H1 (cell line): ENCODE results near the gene SPRN. TPM values are rescaled to one million over a fixed set of nuclear protein-coding genes. Genes with fewer than 3 reads are reported as not detected.

Experiments
- CTCF ChIA-PET: fragments of 300-600 bp; sonication (Branson Sonifier 250); formaldehyde crosslinking; loops from one replicate; lab custom pipeline; 2021; ENCODE audit not compliant: partially characterized antibody; lab: Charles Lee
- POLR2A ChIA-PET: fragments of 300-600 bp; sonication (Branson Sonifier 250); formaldehyde crosslinking; loops from one replicate; lab custom pipeline; 2021; ENCODE audit warnings: inconsistent platforms; ENCODE audit not compliant: partially characterized antibody; lab: Charles Lee
- DNase-seq, 2 experiments: peaks; one replicate each; pipeline versions ENCODE4 v3.0.0 to v3.0.0-alpha.2; 2010 to 2022; ENCODE audit warnings: low spot score in 2 of 2, low read depth in 1 of 2, mixed read lengths in 1 of 2
- FAIRE-seq: peaks from 2 replicates; lab custom pipeline; 2011; peaks lifted over from hg19 to GRCh38; lab: Jason Lieb, UNC
- H2AFZ ChIP-seq: 2 replicates; pipeline ENCODE4 v1.8.1; 2012; ENCODE audit warnings: low read length, inconsistent platforms
- H2AK5ac ChIP-seq: 2 replicates; pipeline ENCODE4 v1.6.1; 2013; ENCODE audit warnings: low read depth, low read length
- H2BK120ac ChIP-seq: replicated peaks from 2 replicates; pipeline ENCODE3; 2013; ENCODE audit warnings: low read depth, low read length, inconsistent platforms
- H2BK12ac ChIP-seq: 2 replicates; pipeline ENCODE4 v1.6.1; 2013; ENCODE audit warnings: low read depth, low read length
- H2BK15ac ChIP-seq: 2 replicates; pipeline ENCODE4 v1.6.1; 2013; ENCODE audit warnings: low read length
- H2BK20ac ChIP-seq: 2 replicates; pipeline ENCODE4 v1.6.1; 2013; ENCODE audit warnings: low read length
- H2BK5ac ChIP-seq: 2 replicates; pipeline ENCODE4 v1.6.1; 2013; ENCODE audit warnings: low read depth, low read length
- H3K14ac ChIP-seq: 2 replicates; pipeline ENCODE4 v1.6.1; 2013; ENCODE audit warnings: inconsistent platforms; ENCODE audit not compliant: insufficient read length
- H3K18ac ChIP-seq: 2 replicates; pipeline ENCODE4 v1.6.1; 2013; ENCODE audit warnings: low read length; ENCODE audit errors: extremely low read depth
- H3K23ac ChIP-seq: 2 replicates; pipeline ENCODE4 v1.6.1; 2013; ENCODE audit warnings: inconsistent platforms; ENCODE audit not compliant: insufficient read length
- H3K23me2 ChIP-seq: 2 replicates; pipeline ENCODE4 v1.6.1; 2013; ENCODE audit warnings: low read depth, low read length
- H3K27ac ChIP-seq: 2 replicates; pipeline ENCODE4 v1.6.1; 2011; ENCODE audit warnings: low read depth, low read length, inconsistent platforms
- H3K27me3 ChIP-seq, 4 experiments: replicated peaks in 1 of 4; 1 replicate in 1 of 4; 2 replicates in 3 of 4; pipeline versions ENCODE4 v1.6.1 to v1.8.1; 2011 to 2013; ENCODE audit warnings: low read length in 3 of 4, mild to moderate bottlenecking in 3 of 4, inconsistent platforms in 2 of 4, mixed read lengths in 2 of 4, moderate library complexity in 1 of 4; ENCODE audit not compliant: control insufficient read depth in 3 of 4, insufficient read depth in 3 of 4; ENCODE audit errors: extremely low read depth in 1 of 4
- H3K36me3 ChIP-seq, 4 experiments: 2 replicates each; pipeline versions ENCODE4 v1.6.1 to v1.8.1; 2011 to 2013; ENCODE audit warnings: mild to moderate bottlenecking in 4 of 4, low read length in 3 of 4, moderate library complexity in 2 of 4, control low read depth in 1 of 4, inconsistent platforms in 1 of 4; ENCODE audit not compliant: insufficient read depth in 4 of 4, control insufficient read depth in 2 of 4
- H3K4ac ChIP-seq: replicated peaks from 2 replicates; pipeline ENCODE3; 2013; ENCODE audit warnings: low read length, low read depth, mixed read lengths, inconsistent platforms; ENCODE audit not compliant: insufficient read length
- H3K4me1 ChIP-seq, 4 experiments: replicated peaks in 1 of 4; 1 replicate in 1 of 4; 2 replicates in 3 of 4; pipeline versions ENCODE4 v1.6.1 to v1.8.1; 2011 to 2013; ENCODE audit warnings: low read length in 3 of 4, inconsistent platforms in 2 of 4, mixed read lengths in 1 of 4; ENCODE audit not compliant: insufficient read depth in 4 of 4, control insufficient read depth in 3 of 4
- H3K4me2 ChIP-seq, 2 experiments: 2 replicates each; pipeline versions ENCODE4 v1.6.1 to v1.8.1; 2011 to 2013; ENCODE audit warnings: low read depth in 2 of 2, low read length in 2 of 2, control low read depth in 1 of 2, inconsistent platforms in 1 of 2, mild to moderate bottlenecking in 1 of 2; ENCODE audit not compliant: insufficient read depth in 1 of 2
- H3K4me3 ChIP-seq, 4 experiments: fragments of 200-600, 300-600 bp in 1 of 4; sonication (generic), shearing (Covaris generic), sonication (Bioruptor Twin) in 1 of 4; 2 replicates each; pipeline versions ENCODE4 v1.5.1 to v1.8.1; 2011 to 2016; ENCODE audit warnings: low read length in 4 of 4, low read depth in 3 of 4, control low read depth in 2 of 4, inconsistent platforms in 2 of 4, mild to moderate bottlenecking in 2 of 4, mixed read lengths in 1 of 4, moderate library complexity in 1 of 4; ENCODE audit not compliant: insufficient read depth in 2 of 4; ENCODE audit errors: extremely low read depth in 1 of 4
- H3K56ac ChIP-seq: replicated peaks from 2 replicates; pipeline ENCODE3; 2013; ENCODE audit warnings: low read depth, mild to moderate bottlenecking, mixed read lengths, low read length, inconsistent platforms; ENCODE audit not compliant: insufficient read length
- H3K79me1 ChIP-seq: 2 replicates; pipeline ENCODE4 v1.6.1; 2013; ENCODE audit warnings: low read depth, low read length, control low read depth
- H3K79me2 ChIP-seq, 2 experiments: 2 replicates each; pipeline versions ENCODE4 v1.6.1 to v1.8.1; 2012 to 2013; ENCODE audit warnings: low read length in 2 of 2, mild to moderate bottlenecking in 2 of 2, inconsistent platforms in 1 of 2; ENCODE audit not compliant: insufficient read depth in 2 of 2, control insufficient read depth in 1 of 2
- H3K9ac ChIP-seq, 4 experiments: replicated peaks in 1 of 4; 1 replicate in 1 of 4; 2 replicates in 3 of 4; pipeline versions ENCODE4 v1.6.1 to v1.8.1; 2011 to 2013; ENCODE audit warnings: low read depth in 3 of 4, low read length in 3 of 4, control low read depth in 2 of 4, mild to moderate bottlenecking in 2 of 4, moderate library complexity in 2 of 4, inconsistent platforms in 1 of 4; ENCODE audit errors: extremely low read depth in 1 of 4
- H3K9me3 ChIP-seq, 2 experiments: 2 replicates each; pipeline versions ENCODE4 v1.6.1 to v1.8.1; 2012 to 2013; ENCODE audit warnings: mild to moderate bottlenecking in 2 of 2, moderate library complexity in 2 of 2, control low read depth in 1 of 2, inconsistent platforms in 1 of 2, low read depth in 1 of 2, low read length in 1 of 2, mixed read lengths in 1 of 2; ENCODE audit not compliant: insufficient read depth in 2 of 2
- H4K20me1 ChIP-seq, 2 experiments: replicated peaks in 1 of 2; 2 replicates each; pipeline versions ENCODE3 to v1.8.1; 2011 to 2013; ENCODE audit warnings: inconsistent platforms in 2 of 2, low read length in 2 of 2, mild to moderate bottlenecking in 1 of 2; ENCODE audit not compliant: insufficient read depth in 2 of 2, control insufficient read depth in 1 of 2
- H4K5ac ChIP-seq: 2 replicates; pipeline ENCODE4 v1.6.1; 2013; ENCODE audit warnings: low read length, low read depth, mixed read lengths, inconsistent platforms; ENCODE audit not compliant: insufficient read length
- H4K8ac ChIP-seq: 2 replicates; pipeline ENCODE4 v1.8.0; 2013; ENCODE audit warnings: mild to moderate bottlenecking, moderate library complexity, low read length, inconsistent platforms; ENCODE audit not compliant: insufficient read depth; ENCODE audit errors: extremely low read depth
- H4K91ac ChIP-seq: replicated peaks from 2 replicates; pipeline ENCODE3; 2013; ENCODE audit warnings: low read length, mixed read lengths, inconsistent platforms; ENCODE audit not compliant: insufficient read length
- BRCA1 ChIP-seq: IDR thresholded peaks from 2 replicates; pipeline ENCODE4 v1.6.1; 2012; ENCODE audit warnings: low read depth, low read length, improper control_type of control experiment
- WGBS, 2 experiments: shearing (Covaris generic) in 1 of 2; methylation state at CpG; one replicate each; pipeline versions ENCODE4 v1.1.6 to v1.1.7; 2013 to 2015; ENCODE audit warnings: low lambda C conversion rate in 2 of 2, mixed read lengths in 2 of 2, inconsistent platforms in 1 of 2, low coverage in 1 of 2, missing lambda C conversion rate in 1 of 2; ENCODE audit not compliant: insufficient replicate concordance in 2 of 2, insufficient coverage in 1 of 2, insufficient read length in 1 of 2; ENCODE audit errors: extremely low coverage in 1 of 2, missing lambda C conversion rate in 1 of 2; 5-methylcytosine and 5-hydroxymethylcytosine counted together
- polyA plus RNA-seq, 7 experiments: library from polyadenylated mRNA; depleted of rRNA in 3 of 7; stranded (reverse) in 5 of 7; unstranded in 2 of 7; fragments of >200 nt in 5 of 7; fragments of 200-250 nt in 2 of 7; gene quantifications; 1 replicate in 5 of 7; 2 replicates in 1 of 7; 4 replicates in 1 of 7; pipeline versions ENCODE4 v1.2.1 to v1.2.3, GENCODE V29; 2011 to 2013; ENCODE audit warnings: missing spikeins in 2 of 7, mixed read lengths in 2 of 7
- total RNA-seq: library from RNA; stranded (reverse); fragmentation: NEBNext Ultra II Directional; extraction: Animal tissue kit (Norgen Biotek cat#: 25700); gene quantifications from 2 replicates; pipeline ENCODE4 v1.2.1, GENCODE V29; 2021

Gene SPRN
- total and polyA plus RNA-seq, 2 of the 8 experiments (the other 6 are each of a cell fraction or from before 2014, with no cell fraction given) = 0.23 to 0.24 TPM

DNA sequence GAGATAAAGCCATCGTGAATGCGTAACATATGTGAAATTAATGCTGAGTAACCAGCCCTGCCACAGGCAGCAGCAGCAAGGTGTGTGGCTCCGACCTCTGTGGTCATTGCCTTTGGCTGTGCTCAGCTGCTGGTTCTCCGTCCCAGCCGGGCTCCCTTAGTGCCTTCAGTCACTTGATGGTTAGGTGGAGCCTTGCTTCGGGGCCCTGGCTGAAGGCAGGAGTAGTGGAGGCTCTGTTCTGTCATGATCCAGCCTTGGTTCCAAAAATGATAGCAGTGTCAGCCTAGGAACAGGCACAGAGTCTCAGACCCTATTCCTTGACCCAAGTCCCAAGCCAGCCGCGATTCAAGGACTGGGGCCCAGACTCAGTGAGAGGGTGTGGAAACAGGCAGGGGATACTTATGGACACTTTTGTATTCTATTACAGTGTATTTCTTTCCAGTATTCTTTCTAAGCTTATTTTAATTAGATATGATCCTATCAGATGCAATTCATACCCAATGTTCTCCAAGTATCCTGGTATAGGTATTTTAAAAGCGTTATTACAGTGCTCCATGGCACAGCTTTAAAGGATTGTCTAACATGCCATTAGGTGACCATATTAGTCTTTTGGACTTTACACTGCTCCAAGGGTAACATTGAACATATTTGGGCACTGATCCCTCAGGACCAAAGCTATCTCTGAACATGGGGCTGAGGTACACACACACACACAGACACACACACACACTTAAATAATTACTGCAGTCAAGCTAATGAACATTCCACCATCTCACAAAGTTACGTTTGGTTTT lies 38.3 kb upstream of the SPRN start:
- Histone ChIP-seq H2BK12ac (no peak overlapping the region), H3K4me2 (no peak overlapping the region), H4K91ac (no peak overlapping the region), H3K18ac (no peak overlapping the region), H3K27ac (no peak overlapping the region), H3K36me3 (no peaks in the 10 kb centered on the region; a peak in 1 of 8 replicates), H3K79me1 (no peaks in the 10 kb centered on the region), H3K23me2 (no peaks in the 10 kb centered on the region), H2BK20ac (no peak overlapping the region), H2BK120ac (no peak overlapping the region), H4K5ac (no peak overlapping the region), H4K8ac (no peak overlapping the region), H3K4ac (no peak overlapping the region), H2AFZ (no peak overlapping the region), H2BK15ac (no peak overlapping the region), H3K56ac (no peak overlapping the region), H3K14ac (no peak overlapping the region), H3K9ac (no peak overlapping the region), H3K4me1 (no peaks in the 10 kb centered on the region), H3K4me3 (no peak overlapping the region), H2AK5ac (no peak overlapping the region), H3K9me3 (peaks cover 70 to 89% of the 10 kb centered on the region in 2 experiments), H4K20me1 (no peaks in the 10 kb centered on the region), H3K79me2 (no peaks in the 10 kb centered on the region), H2BK5ac (no peak overlapping the region), H3K23ac (no peak overlapping the region), H3K27me3 (no peaks in the 10 kb centered on the region)
- ChIA-PET POLR2A (no interaction called here), CTCF (interaction anchor here (0.5 kb wide), 1 partner anchor 26 kb away, joined by 3 read pairs; no protein-coding TSS in a partner anchor)
- WGBS, 2 experiments = 85% methylated on average over 10 of the region's 10 CpGs; no CpG with 5 or more reads in 1 of the 2 experiments
- TF ChIP-seq BRCA1 = no peak
- no peak for DNase-seq
- no peak for FAIRE-seq
